K562 (cell line): ENCODE data around the gene HGF.

ENCODE experiments used
- ATF7 ChIP-seq: fragments of 450-650 bp; IDR thresholded peaks from 2 replicates; pipeline ENCODE4 v1.7.1; 2014; ENCODE audit warnings: mild to moderate bottlenecking, moderate library complexity
- EP300 ChIP-seq: IDR thresholded peaks from 2 replicates; pipeline ENCODE4 v1.6.1; 2012; ENCODE audit warnings: low read length, improper control_type of control experiment
- EZH2 ChIP-seq: IDR thresholded peaks from 2 replicates; pipeline ENCODE4 v1.6.1; 2012; ENCODE audit warnings: low read depth, mild to moderate bottlenecking, inconsistent platforms, low read length, borderline replicate concordance
- NFATC3 ChIP-seq: fragments of 450-650 bp; IDR thresholded peaks from 2 replicates; pipeline ENCODE4 v1.6.1; 2017; ENCODE audit warnings: mild to moderate bottlenecking
- PHF8 ChIP-seq: fragments of 200-600 bp; sonication (generic); IDR thresholded peaks from 2 replicates; pipeline ENCODE4 v1.6.1; 2012; ENCODE audit warnings: mixed run types, mild to moderate bottlenecking, inconsistent platforms, low read length, moderate library complexity, borderline replicate concordance
- POLR2AphosphoS5 ChIP-seq: IDR thresholded peaks from 2 replicates; pipeline ENCODE4 v1.6.1; 2011; ENCODE audit warnings: mild to moderate bottlenecking, low read depth, low read length, moderate library complexity; ENCODE audit not compliant: control insufficient read depth, insufficient read depth
- YY1 ChIP-seq, 3 experiments: IDR thresholded peaks; 2 replicates each; pipeline ENCODE4 v1.6.1; 2011; ENCODE audit warnings: low read length in 2 of 3, mild to moderate bottlenecking in 2 of 3, moderate library complexity in 2 of 3, borderline replicate concordance in 1 of 3, control low read depth in 1 of 3, low read depth in 1 of 3; ENCODE audit not compliant: insufficient read depth in 3 of 3, insufficient replicate concordance in 2 of 3, control insufficient read depth in 1 of 3, insufficient read length in 1 of 3; ENCODE audit errors: extremely low read depth in 1 of 3

DNA sequence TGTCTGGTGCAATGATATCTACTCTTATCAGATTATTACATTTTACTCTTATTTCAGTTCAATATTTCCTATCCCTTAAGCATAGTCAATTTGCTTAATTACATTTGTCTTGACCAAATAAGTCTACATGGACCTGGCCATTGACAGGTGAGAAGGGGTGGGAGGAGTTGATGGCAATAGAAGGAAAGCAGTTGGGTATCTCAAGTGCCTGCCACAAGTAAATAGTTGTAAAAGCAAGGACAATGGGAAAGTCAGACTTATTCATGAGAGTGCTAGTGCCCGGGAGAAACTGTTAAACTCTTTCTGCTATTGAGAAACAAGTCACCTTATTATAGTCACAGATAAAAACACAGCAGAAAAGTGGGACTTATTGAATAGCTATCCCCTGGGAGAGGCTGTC is 32.4 kb upstream of the HGF start:
- TF ChIP-seq ATF7 (no peak), EP300 (no peak), EZH2 (no peak), NFATC3 (no peak), PHF8 (no peak), YY1 (IDR thresholded peaks at IDR 0.05; ENCODE audit: borderline replicate concordance in 1 of 3, control insufficient read depth in 1 of 3, extremely low read depth in 1 of 3, insufficient read depth in 3 of 3, insufficient read length in 1 of 3, insufficient replicate concordance in 2 of 3, low read depth in 1 of 3, low read length in 2 of 3) (no peak), POLR2AphosphoS5 (no peak)
